ENCODE data around the gene ST6GALNAC4.

Gene ST6GALNAC4

GRCh38 chr9:127910613-127911205, 6.1 kb downstream of the ST6GALNAC4 start:
- no peak for DNase-seq

DNA sequence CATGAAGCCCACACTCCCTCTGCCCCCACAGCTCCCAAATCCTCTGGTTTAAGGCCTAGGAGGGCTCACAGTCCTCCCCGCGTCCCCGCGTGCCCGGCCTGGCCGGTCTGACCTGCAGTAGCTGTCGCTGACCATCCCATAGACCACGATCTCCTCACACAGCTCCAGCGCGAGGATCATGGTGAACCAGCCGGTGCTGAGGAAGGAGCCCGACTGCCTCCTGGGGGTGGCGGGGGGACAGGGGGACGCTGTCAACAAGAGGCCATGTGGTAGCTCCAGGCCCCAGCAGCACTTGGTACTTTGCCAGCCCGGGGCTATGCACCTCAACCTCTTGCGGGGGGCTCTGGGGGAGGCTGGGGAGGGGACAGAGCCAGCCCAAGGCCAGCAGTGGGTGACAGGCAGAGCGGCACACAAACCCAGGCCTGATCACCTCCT, 7.0 kb downstream of the ST6GALNAC4 start:
- no peak for DNase-seq

- DNase-seq, result no peak
Measured at GRCh38 chr9:127908660-127908926, 8.2 kb downstream of the ST6GALNAC4 start.

DNA sequence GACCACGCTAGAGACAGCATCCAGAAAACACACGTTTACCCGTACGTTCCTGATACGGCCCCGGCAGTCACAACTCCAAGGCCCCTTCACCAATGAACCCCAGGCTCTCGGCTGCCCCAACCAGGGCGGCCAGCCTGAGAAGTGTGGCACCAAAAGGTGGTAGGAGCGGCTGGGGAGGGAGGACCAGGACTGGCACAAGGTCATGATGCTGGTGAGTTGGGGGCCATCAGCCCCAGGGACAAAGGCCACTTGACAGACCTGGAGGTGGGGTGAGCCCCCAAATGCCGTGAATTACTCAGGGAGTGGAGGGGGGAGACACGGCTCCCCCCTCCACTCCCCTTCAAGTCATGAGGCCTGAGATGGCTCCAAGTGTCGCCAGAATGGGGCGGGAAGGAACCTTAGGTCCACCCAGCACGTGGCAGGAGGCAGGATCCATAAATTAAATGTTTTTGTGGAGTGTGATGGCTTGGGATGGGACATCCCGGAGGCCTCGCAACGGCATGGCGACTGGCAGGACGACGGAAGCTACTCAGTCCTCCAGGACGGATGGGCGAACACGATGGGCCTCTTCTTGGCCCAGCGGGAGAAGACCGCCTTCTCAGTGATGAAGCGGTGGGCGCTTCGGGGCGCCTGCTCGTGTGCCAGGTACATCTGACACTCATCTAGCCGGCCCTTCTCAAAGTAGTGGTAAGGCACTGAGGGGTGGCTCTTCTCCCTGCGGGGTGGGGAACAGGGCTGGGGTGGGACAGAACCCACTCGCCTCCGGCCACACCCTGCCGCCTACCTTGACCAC, 8.8 kb downstream of the ST6GALNAC4 start:
- DNase-seq, result no peak

DNA sequence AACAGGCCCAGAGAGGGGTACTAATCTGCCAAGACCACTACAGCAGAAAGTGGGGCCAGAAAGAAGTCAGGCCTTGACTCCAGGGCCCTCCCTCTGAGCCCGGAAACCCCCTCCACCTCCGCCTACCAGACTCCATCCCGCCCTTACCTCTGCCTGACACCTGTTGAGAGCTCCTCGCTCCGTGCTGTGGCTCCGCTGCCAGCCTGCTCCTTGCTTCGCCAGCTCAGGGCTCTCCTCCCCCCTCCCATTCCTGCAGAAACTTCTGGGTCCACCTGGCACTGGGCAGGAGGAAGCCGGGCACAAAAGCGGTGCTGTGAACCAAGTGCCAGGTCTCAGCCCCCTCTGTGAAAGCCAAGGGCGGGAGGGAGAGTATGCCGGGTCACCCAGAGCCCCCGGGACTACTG, 11.1 kb downstream of the ST6GALNAC4 start:
- peak; percentile 58 to 71 (median 70) for DNase-seq

- DNase-seq, result peak in 4 of 6 experiments; percentile 42 to 53 (median 48)
Measured at GRCh38 chr9:127905004-127905728, 11.7 kb downstream of the ST6GALNAC4 start.

- no peak for DNase-seq
Measured at GRCh38 chr9:127904561-127905003, 12.3 kb downstream of the ST6GALNAC4 start.

- peak in 4 of 6 experiments; percentile 33 to 70 (median 46) for DNase-seq
Measured at GRCh38 chr9:127903557-127904475, 13.0 kb downstream of the ST6GALNAC4 start.

DNA sequence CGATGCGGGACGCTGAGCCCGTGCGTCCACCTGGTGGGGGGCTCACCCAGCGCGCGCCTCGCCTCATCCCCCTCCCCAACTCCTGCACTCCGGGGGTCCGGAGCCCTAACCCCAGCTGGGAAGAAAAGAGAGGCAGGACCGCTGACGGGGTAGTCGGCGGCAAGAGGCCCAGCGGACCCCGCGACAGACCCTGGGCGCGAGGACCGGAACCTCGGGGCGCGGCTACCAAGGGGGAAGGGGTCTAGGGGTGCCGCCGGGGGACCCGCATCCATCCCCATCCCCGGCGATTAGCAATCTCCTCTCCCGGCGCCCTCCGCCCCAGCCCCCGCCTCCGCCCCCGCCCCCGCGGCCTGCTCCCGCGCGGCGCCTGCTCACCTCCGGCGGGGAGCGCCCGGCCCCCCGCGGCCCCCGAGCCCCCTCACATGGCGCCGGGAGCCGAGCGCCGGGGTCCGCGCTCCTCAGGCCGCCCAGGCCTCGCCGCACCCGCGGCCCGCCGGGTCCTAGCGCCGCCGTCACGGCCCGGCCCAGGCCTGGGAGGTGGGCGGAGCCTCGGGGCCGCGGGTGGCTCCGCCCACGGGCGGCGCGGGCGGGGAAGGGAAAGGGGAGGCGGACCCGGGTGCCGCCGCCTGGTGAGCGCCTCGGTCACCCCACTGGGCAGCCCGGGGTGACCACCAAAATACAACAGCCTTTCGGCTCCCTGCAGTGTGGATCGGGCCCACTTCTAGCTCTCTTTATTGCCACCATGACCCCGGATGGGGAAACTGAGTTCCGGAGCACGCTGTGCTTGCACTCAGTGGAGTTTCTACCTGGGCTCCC, 17.5 kb downstream of the ST6GALNAC4 start, which contains the start of gene ST6GALNAC6:
TSS of gene ST6GALNAC6 (minus strand) at position 476 of the 816 bp plus-strand sequence. CDS start 1,622 bp downstream, outside the sequence.
- DNase-seq, result peak in 4 of 6 experiments; percentile 27 to 63 (median 56)

DNA sequence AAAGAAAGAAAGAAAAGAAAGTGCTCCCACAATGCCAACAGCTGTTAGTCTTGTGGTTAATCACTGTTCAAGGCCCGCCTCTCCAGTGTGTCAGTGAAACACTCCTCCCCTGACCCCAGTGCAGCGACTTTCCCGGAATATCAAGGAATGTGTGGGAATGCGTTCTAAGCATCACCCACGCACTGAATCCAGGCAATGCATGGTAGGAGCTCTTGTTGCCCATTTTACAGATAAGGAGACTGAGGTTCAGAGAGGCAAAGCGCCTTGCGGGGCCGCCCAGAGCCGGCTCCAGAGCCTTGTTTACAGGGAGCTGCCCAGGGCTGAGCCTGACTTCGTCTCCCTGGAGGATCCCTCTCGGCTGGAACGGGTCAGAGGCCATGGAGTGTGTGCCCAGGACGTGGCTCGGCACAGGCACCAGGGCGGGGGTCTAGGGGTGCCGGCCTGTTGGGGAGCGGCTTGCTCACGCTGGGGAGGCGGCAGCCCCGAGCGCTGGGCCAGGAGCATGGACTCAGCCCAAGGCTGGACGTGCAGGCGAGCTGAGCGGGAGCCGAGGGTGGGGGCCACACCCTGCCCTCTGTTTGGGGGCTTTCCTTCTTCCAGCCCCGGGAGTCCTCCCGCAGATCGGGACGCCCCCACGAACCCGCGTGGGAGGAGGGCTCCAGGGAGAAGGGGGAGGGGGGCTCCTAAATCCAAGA, 18.3 kb downstream of the ST6GALNAC4 start:
- no peak for DNase-seq

GRCh38 chr9:127897193-127897692, 19.6 kb downstream of the ST6GALNAC4 start:
- DNase-seq, result peak in 3 of 6 experiments; percentile 13 to 42 (median 24)

DNA sequence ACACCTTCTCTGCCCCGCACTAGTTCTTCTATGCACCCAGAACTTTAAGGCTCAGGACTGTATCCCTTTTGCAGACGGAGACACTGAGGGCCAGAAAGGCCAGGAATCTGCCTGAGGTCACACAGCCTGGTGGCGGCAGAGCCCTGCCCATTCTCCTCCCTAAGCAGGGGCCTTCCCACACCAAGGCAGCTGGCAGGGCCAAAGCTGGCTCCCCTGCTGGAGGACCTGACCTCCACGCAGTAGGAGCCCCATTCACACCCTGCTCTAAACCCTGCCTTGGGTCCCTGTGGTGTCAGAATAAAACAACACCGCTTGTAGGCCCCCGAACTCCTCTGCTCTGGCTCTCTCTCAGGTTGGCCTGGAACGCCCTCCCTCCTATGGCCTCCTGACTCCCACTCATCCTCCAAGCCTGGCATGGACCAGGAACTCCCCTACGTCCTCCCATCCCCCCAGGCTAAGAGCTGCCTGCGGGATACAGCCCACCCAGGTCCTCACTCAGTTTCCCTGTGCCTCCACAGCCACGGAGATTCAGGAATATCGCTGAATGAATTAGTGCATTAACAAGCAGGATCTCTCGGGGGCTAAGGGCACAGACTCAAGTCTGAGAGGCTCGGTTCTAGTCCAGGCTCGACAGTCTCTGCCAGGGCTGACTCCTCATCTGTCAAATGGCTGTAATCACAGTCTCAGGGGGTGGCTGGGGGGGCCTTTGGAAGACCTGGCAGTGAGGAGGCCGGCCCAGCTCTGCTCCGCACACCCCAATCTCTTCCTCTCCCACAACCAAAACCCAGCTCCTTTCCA, 20.2 kb downstream of the ST6GALNAC4 start:
- DNase-seq, result no peak

DNA sequence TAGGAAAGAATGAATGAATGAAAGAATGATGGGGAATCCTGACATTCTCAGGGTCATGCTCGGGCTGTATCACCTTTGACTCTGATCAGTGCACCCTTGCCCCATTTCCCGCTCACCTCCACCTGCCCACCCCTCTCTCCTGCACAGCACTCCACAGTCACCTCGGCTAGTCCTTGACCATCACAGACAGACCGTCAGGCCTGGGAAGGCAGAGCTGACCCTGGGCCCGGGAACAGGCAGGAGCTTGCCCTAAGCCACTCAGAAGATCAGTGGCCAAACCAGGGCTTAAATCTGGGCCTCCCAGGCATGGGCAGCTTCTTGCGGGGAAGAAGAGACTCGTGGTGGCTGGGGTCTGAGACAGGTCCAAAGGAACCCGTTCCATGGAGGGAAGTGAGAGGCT, 21.0 kb downstream of the ST6GALNAC4 start:
- no peak for DNase-seq

DNA sequence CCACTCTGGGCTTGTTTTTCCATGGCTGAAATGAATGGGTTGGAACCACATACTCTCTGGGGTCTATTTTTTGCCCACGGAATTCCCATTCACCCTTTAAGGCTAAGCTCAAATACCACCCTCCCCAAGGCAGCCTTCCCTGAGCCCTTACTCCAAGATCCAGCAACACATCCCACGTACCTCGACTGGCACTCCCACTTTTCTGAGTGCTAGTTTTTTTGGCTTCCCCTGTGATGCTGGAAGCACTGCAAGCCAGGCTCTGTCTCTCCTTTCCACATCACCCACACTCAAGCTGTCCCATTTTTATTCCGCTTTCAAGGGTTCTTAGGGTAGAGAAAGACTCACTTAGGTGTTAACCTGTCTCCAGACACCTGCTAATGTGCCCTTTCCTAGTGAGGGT, 23.4 kb downstream of the ST6GALNAC4 start:
- no peak for DNase-seq

GRCh38 chr9:127892831-127893230, 24.0 kb downstream of the ST6GALNAC4 start:
- no peak for DNase-seq

GRCh38 chr9:127890053-127890452, 26.8 kb downstream of the ST6GALNAC4 start:
- no peak for DNase-seq

GRCh38 chr9:127887792-127888191, 29.0 kb downstream of the ST6GALNAC4 start:
- no peak for DNase-seq

DNA sequence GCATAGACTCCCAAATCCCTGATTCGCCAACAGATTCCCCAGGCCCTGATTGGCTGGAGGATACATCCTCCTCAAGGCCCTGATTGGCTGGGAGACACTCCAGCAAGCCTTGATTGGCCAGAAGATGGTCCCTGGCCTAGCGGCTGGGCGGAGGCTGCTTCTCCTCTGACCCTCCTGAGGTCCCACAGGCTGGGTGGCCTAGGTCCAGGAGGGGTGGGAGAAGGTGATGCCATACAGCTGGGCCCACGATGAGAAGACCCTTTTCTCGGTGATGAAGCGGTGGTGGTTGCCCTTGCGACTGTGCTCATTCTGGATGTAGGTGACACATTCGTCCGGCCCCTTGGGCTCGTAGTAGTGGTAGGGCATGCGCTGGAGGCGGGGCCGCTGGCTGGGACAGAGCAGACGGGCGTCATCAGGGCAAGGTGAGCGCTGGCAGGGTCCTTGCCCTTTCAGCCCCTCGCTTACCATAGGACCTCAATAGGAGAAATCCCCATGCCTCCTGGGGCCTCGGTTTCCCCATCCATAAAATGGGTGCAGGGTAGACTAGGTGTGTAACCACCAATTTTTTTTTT, 30.4 kb downstream of the ST6GALNAC4 start:
- DNase-seq, result no peak

DNA sequence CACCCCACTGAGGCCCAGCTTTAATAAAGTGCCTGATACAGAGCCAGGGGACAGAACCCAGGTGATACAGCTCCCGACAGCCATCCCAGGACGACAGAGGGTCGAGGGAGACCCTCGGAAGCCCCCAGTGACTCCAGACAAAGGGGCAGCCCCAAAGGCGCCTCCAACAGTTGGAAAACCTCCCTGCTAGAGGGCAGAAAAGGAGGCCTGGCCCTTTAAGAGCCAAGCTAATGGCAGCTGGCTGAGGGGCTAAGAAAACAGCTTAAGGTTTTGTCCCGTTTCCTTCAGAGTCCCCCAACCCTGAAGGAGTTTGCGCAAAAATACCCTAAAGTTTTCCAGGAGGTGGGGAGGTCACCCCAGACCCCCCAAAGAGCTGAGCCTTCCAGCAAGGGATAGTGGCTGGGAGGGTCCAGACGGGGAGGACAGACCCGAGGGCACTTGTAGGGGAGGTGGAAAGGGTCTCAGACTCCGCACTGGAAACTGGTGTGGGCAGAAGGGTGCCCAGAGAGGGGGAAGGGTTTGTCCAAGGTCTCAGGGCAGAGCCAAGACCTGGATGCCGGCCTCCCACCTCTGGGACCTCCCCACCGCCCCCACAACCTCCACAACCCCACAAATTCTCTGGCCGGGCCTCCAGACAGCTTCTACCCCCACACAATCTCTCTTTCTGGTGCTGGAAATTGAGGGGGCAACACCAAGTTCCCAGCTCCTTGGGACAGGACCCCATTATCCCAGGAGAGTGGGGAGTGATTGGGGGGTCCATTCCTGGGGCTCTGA, 31.1 kb downstream of the ST6GALNAC4 start:
- no peak for DNase-seq

Data from stimulated activated naive CD4-positive, alpha-beta T cell (primary cell).